PC-3 (cell line): ENCODE results near the gene GPR32.

Experiments used
- EZH2 ChIP-seq: fragments of 300-600 bp; sonication (generic); IDR thresholded peaks from one replicate; pipeline ENCODE4 v1.6.1; 2017; ENCODE audit warnings: antibody characterized with exemption, mild to moderate bottlenecking, low read length; ENCODE audit not compliant: unreplicated experiment
- TF ChIP-seq, protein P1 (sequence below): fragments of 300-600 bp; sonication (generic); conservative IDR thresholded peaks from 2 replicates; pipeline ENCODE4 v1.5.1; 2017; ENCODE audit warnings: antibody characterized with exemption, low read depth, mild to moderate bottlenecking, low read length

DNA sequence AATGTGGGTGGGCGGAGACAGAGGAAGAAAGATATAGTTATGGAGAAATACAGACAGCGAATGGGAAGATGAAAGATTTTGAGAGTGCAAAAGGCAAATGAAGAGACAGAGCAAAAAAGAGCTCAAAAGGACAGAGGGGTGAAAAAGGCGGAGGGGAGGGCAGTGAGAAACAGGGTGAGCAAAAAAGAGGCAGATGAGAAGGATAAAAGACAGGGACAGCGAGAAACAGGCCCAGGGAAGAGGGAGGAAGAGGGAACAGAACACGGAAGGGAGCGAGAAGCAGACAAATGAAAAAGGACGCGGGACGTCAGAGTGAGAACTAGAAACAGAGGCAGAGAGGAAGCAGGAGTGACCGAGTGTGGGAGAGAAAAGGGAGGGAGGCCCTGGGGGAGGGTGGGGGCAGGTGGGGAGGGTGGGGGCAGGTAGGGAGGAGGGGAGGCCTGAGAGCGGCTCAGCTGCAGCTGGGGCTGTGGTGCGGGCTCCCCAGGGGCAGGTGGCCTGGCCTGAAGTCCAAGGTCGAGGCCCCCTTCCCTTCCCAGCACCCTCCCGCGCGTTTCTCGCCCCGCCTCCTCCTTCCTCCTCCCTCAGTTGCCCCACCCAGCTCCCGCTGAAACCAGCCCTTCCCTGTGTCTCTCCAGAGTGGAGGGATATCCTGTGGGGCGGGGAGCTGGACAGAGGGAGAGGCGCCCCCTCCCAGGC is 50.4 kb downstream of the GPR32 start:
- TF ChIP-seq, protein P1, sequence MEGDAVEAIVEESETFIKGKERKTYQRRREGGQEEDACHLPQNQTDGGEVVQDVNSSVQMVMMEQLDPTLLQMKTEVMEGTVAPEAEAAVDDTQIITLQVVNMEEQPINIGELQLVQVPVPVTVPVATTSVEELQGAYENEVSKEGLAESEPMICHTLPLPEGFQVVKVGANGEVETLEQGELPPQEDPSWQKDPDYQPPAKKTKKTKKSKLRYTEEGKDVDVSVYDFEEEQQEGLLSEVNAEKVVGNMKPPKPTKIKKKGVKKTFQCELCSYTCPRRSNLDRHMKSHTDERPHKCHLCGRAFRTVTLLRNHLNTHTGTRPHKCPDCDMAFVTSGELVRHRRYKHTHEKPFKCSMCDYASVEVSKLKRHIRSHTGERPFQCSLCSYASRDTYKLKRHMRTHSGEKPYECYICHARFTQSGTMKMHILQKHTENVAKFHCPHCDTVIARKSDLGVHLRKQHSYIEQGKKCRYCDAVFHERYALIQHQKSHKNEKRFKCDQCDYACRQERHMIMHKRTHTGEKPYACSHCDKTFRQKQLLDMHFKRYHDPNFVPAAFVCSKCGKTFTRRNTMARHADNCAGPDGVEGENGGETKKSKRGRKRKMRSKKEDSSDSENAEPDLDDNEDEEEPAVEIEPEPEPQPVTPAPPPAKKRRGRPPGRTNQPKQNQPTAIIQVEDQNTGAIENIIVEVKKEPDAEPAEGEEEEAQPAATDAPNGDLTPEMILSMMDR: no peak
- TF ChIP-seq EZH2: no peak
